NOMO-1 (cell line): ENCODE data around the gene CCNY.
"Not testable (repeated sequence)": the region's sequence is repeated elsewhere in the genome, so short reads cannot be mapped to it uniquely, and the experiment has no call there.

Source experiments
- DNase-seq, 2 experiments: peaks; one replicate each; lab custom pipeline; 2025; ENCODE audit not compliant: unreplicated experiment in 2 of 2; lab: John Stamatoyannopoulos, UW

Gene CCNY

GRCh38 chr10:35336084-35336831, at the start of gene CCNY:
Gene CCNY, plus strand, starts transcription at chr10:35336509. Its CDS starts 545 bp downstream, at chr10:35337054.
- peak; percentile 53 to 54 for DNase-seq

GRCh38 chr10:35289198-35289597, 47.1 kb upstream of the CCNY start:
- DNase-seq, result no peak

- no peak for DNase-seq
These were observed 41.8 kb upstream of the CCNY start for GRCh38 chr10:35294506-35294905.

GRCh38 chr10:35299016-35299415, 37.3 kb upstream of the CCNY start:
- no peak for DNase-seq

- DNase-seq, result peak; percentile 43 to 68
These were observed 36.1 kb upstream of the CCNY start for GRCh38 chr10:35300063-35300699.

GRCh38 chr10:35304649-35305048, 31.7 kb upstream of the CCNY start:
- DNase-seq, result no peak

- no peak for DNase-seq
These were observed 29.5 kb upstream of the CCNY start for GRCh38 chr10:35306852-35307251.

- no peak for DNase-seq
These were observed 29.0 kb upstream of the CCNY start for GRCh38 chr10:35307297-35307696.

GRCh38 chr10:35308809-35309208, 27.5 kb upstream of the CCNY start:
- no peak for DNase-seq

- DNase-seq, result not testable (repeated sequence)
These were observed 22.2 kb upstream of the CCNY start for GRCh38 chr10:35314142-35314541.

- not testable (repeated sequence) for DNase-seq
These were observed 21.1 kb upstream of the CCNY start for GRCh38 chr10:35315235-35315634.

GRCh38 chr10:35316218-35316967, 19.9 kb upstream of the CCNY start:
- DNase-seq, result no peak

- DNase-seq, result no peak
These were observed 17.8 kb upstream of the CCNY start for GRCh38 chr10:35318551-35318950.

- DNase-seq, result no peak
These were observed 16.0 kb upstream of the CCNY start for GRCh38 chr10:35320341-35320740.

GRCh38 chr10:35322636-35323035, 13.7 kb upstream of the CCNY start:
- no peak for DNase-seq

GRCh38 chr10:35324196-35324595, 12.1 kb upstream of the CCNY start:
- no peak for DNase-seq

- no peak for DNase-seq
These were observed 9.7 kb upstream of the CCNY start for GRCh38 chr10:35326466-35327235.

GRCh38 chr10:35327790-35328403, 8.4 kb upstream of the CCNY start:
- DNase-seq, result no peak

GRCh38 chr10:35328404-35329037, 7.8 kb upstream of the CCNY start:
- DNase-seq, result no peak

- DNase-seq, result no peak
These were observed 6.8 kb upstream of the CCNY start for GRCh38 chr10:35329520-35329919.
